ENCODE results near the gene GATD1. TPM values are rescaled to one million over a fixed set of nuclear protein-coding genes. Genes with fewer than 3 reads are reported as not detected.

Gene GATD1
- total and polyA plus RNA-seq, 2 donors (not counting 1 experiment from before 2014, with no cell fraction given): 62.4 to 70.0 TPM

DNA sequence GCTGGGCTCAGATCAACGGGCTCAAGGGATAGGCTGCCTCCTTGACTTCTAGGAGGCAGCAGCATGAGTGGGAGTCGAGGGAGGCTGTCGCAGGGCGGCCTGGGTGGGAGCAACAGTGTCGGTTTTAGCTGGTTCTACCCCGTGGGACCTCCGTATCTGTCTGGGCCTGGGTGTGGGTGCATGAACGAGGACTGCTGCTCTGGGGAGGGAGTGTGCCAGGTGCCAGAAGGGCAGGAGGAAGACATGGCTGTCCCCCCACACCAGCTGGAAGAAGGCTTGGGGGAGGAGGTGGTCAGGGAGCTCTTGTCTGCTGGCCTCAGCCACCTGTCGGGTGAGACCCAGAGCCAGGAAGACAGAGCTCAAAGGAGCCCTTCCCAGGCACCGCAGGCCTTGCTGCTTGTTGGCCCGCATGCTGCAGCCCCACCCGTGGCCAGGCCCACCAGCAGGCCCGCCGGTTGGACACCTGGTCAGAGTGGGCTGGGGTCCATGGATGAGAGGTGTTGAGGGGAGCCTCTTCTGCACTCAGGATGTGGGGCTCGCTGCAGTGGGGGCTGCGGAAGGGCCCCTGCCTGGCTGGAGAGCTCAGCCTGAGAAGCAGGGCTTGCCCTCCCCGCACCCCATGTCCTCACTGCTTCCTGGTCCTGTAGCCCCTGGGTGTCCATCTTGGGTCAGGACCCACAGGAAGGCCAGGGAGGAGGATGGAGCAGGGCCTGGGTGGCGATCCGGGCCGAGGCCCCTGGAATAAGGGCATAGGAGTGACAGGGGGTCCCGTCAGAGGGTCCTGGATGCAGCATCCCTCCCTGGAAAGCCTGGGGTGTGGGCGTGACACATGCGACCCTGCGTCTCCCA, 9.2 kb upstream of the GATD1 start:
- CTCF ChIA-PET: no interaction called here
- no peak overlapping the region for H3K4me3 Mint-ChIP-seq
- H3K4me3 ChIP-seq (ENCODE audit: control extremely low read depth in 1 of 5, extremely low read depth in 1 of 5, insufficient read depth in 1 of 5, low read depth in 2 of 5, low read length in 4 of 5): no peak overlapping the region
- H3K79me2 ChIP-seq (ENCODE audit: control insufficient read depth, insufficient read depth, low read length): peaks cover 2% of the 10 kb centered on the region
- H3K36me3 ChIP-seq (replicated peaks in 1 of 2; ENCODE audit: control extremely low read depth in 1 of 2, control insufficient read depth in 1 of 2, extremely low read depth in 1 of 2, insufficient read depth in 2 of 2, low read length in 1 of 2): peaks cover 0 to under 1% of the 10 kb centered on the region in 2 experiments
- no peak for ATAC-seq (ENCODE audit: low read depth)
- H3K4me1 ChIP-seq (ENCODE audit: control insufficient read depth in 2 of 2, insufficient read depth in 2 of 2, low read length in 2 of 2): peaks cover 10 to 20% of the 10 kb centered on the region in 2 donors
- TF ChIP-seq, protein P1, sequence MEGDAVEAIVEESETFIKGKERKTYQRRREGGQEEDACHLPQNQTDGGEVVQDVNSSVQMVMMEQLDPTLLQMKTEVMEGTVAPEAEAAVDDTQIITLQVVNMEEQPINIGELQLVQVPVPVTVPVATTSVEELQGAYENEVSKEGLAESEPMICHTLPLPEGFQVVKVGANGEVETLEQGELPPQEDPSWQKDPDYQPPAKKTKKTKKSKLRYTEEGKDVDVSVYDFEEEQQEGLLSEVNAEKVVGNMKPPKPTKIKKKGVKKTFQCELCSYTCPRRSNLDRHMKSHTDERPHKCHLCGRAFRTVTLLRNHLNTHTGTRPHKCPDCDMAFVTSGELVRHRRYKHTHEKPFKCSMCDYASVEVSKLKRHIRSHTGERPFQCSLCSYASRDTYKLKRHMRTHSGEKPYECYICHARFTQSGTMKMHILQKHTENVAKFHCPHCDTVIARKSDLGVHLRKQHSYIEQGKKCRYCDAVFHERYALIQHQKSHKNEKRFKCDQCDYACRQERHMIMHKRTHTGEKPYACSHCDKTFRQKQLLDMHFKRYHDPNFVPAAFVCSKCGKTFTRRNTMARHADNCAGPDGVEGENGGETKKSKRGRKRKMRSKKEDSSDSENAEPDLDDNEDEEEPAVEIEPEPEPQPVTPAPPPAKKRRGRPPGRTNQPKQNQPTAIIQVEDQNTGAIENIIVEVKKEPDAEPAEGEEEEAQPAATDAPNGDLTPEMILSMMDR (IDR thresholded peaks at IDR 0.05): no peak
- no peak for TF ChIP-seq EZH2 (IDR thresholded peaks at IDR 0.05; ENCODE audit: borderline replicate concordance, insufficient read depth, low read depth, low read length, poor library complexity, severe bottlenecking)
- peaks cover 16% of the 10 kb centered on the region for H4K20me1 ChIP-seq (ENCODE audit: control insufficient read depth, insufficient read depth, low read length, poor library complexity, severe bottlenecking)
- peaks cover 4% of the 10 kb centered on the region for H3K4me1 Mint-ChIP-seq
- peaks cover 0 to 24% (median 5%) of the 10 kb centered on the region in 4 experiments for H3K27me3 ChIP-seq (replicated peaks in 1 of 4; ENCODE audit: control extremely low read depth in 1 of 4, control insufficient read depth in 3 of 4, insufficient read depth in 4 of 4, low read length in 3 of 4)
- no peak overlapping the region for H3K27ac ChIP-seq (ENCODE audit: low read length in 2 of 2)
- no peak overlapping the region for H3K27ac Mint-ChIP-seq
- no peak for DNase-seq
- no peaks in the 10 kb centered on the region for H3K9me3 Mint-ChIP-seq (ENCODE audit: insufficient read depth)
- no peak overlapping the region for H3K4me2 ChIP-seq (replicated peaks; ENCODE audit: low read depth, low read length, poor library complexity, severe bottlenecking)
- no peaks in the 10 kb centered on the region for H3K27me3 Mint-ChIP-seq
- intact Hi-C loops (cut with micrococcal nuclease): no loop called here
- H2AFZ ChIP-seq (ENCODE audit: insufficient read depth, low read depth, low read length, poor library complexity, severe bottlenecking): no peak overlapping the region
- POLR2A ChIA-PET: no interaction called here
- 89% methylated on average over 24 of the region's 24 CpGs for WGBS (ENCODE audit: insufficient coverage)
- peaks cover 0 to 3% (median 0%) of the 10 kb centered on the region in 3 donors for H3K9me3 ChIP-seq (ENCODE audit: control extremely low read depth in 1 of 3, control insufficient read depth in 2 of 3, insufficient read depth in 1 of 3, low read length in 2 of 3)
- no peak overlapping the region for H3K9ac ChIP-seq (ENCODE audit: low read length)

DNA sequence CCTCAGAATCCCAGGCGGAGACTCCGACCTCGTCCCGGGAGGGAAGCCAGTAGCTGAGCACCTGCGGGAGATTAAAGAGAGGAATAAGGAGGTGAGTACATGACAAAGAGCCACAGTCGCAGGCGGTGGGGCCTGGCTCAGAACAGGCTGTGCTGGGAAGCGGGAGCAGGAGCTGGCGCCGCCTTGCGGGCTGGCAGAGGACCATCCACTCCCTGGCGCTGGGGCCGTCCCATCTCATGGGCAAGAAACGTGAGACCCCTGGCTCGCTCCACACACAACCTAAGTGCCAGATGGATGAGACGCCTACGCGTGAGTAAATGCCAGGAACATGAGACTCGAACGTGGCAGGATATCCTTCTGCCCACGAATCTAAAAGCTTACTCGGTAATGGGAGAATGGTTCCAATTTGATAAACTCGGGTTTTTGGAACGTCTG, 6.3 kb upstream of the GATD1 start:
- H2AFZ ChIP-seq (ENCODE audit: insufficient read depth, low read depth, low read length, poor library complexity, severe bottlenecking): no peak overlapping the region
- ATAC-seq (ENCODE audit: low read depth) (peak; percentile 41), DNase-seq (no peak)
- Mint-ChIP-seq H3K27me3 (no peaks in the 10 kb centered on the region), H3K4me3 (no peak overlapping the region), H3K9me3 (ENCODE audit: insufficient read depth) (no peaks in the 10 kb centered on the region), H3K4me1 (peaks cover 8% of the 10 kb centered on the region), H3K27ac (no peak overlapping the region)
- ChIA-PET POLR2A (interaction anchor here (0.6 to 0.9 kb wide), 2 partner anchors 9 to 229 kb away, joined by 3 to 5 read pairs; no protein-coding TSS in a partner anchor), CTCF (interaction anchor here (0.8 to 2.0 kb wide), 3 partner anchors 12 to 444 kb away, joined by 3 to 4 read pairs (median 4); no protein-coding TSS in a partner anchor)
- intact Hi-C loops (cut with micrococcal nuclease): no loop called here
- no peak overlapping the region for H3K27ac ChIP-seq (ENCODE audit: low read length in 2 of 2)
- H3K9ac ChIP-seq (ENCODE audit: low read length): no peak overlapping the region
- no peak overlapping the region for H3K4me2 ChIP-seq (replicated peaks; ENCODE audit: low read depth, low read length, poor library complexity, severe bottlenecking)
- H3K9me3 ChIP-seq (ENCODE audit: control extremely low read depth in 1 of 3, control insufficient read depth in 2 of 3, insufficient read depth in 1 of 3, low read length in 2 of 3): no peaks in the 10 kb centered on the region
- TF ChIP-seq, protein P1 (IDR thresholded peaks at IDR 0.05): peak; percentile 36
- no peak for TF ChIP-seq EZH2 (IDR thresholded peaks at IDR 0.05; ENCODE audit: borderline replicate concordance, insufficient read depth, low read depth, low read length, poor library complexity, severe bottlenecking)
- no peaks in the 10 kb centered on the region for H3K36me3 ChIP-seq (replicated peaks in 1 of 2; ENCODE audit: control extremely low read depth in 1 of 2, control insufficient read depth in 1 of 2, extremely low read depth in 1 of 2, insufficient read depth in 2 of 2, low read length in 1 of 2)
- peaks cover 4 to 11% of the 10 kb centered on the region in 2 donors for H3K4me1 ChIP-seq (ENCODE audit: control insufficient read depth in 2 of 2, insufficient read depth in 2 of 2, low read length in 2 of 2)
- H3K27me3 ChIP-seq (replicated peaks in 1 of 4; ENCODE audit: control extremely low read depth in 1 of 4, control insufficient read depth in 3 of 4, insufficient read depth in 4 of 4, low read length in 3 of 4): peaks cover 0 to 5% (median 0%) of the 10 kb centered on the region in 4 experiments
- H3K79me2 ChIP-seq (ENCODE audit: control insufficient read depth, insufficient read depth, low read length): peaks cover 5% of the 10 kb centered on the region
- WGBS (ENCODE audit: insufficient coverage): 63% methylated on average over 24 of the region's 24 CpGs
- peaks cover 20% of the 10 kb centered on the region for H4K20me1 ChIP-seq (ENCODE audit: control insufficient read depth, insufficient read depth, low read length, poor library complexity, severe bottlenecking)
- no peak overlapping the region for H3K4me3 ChIP-seq (ENCODE audit: control extremely low read depth in 1 of 5, extremely low read depth in 1 of 5, insufficient read depth in 1 of 5, low read depth in 2 of 5, low read length in 4 of 5)
